ENCODE data around the gene LTBP2.

GRCh38 chr14:74609721-74610120 lies 2.3 kb downstream of the LTBP2 start:
- TF ChIP-seq POLR2AphosphoS5 (IDR thresholded peaks at IDR 0.05) (no peak), SMC3 (conservative IDR thresholded peaks at IDR 0.05; ENCODE audit: poor library complexity) (no peak), EZH2 (IDR thresholded peaks at IDR 0.05; ENCODE audit: borderline replicate concordance, insufficient read depth, low read length, poor library complexity, severe bottlenecking) (no peak)
- TF ChIP-seq, protein P1, sequence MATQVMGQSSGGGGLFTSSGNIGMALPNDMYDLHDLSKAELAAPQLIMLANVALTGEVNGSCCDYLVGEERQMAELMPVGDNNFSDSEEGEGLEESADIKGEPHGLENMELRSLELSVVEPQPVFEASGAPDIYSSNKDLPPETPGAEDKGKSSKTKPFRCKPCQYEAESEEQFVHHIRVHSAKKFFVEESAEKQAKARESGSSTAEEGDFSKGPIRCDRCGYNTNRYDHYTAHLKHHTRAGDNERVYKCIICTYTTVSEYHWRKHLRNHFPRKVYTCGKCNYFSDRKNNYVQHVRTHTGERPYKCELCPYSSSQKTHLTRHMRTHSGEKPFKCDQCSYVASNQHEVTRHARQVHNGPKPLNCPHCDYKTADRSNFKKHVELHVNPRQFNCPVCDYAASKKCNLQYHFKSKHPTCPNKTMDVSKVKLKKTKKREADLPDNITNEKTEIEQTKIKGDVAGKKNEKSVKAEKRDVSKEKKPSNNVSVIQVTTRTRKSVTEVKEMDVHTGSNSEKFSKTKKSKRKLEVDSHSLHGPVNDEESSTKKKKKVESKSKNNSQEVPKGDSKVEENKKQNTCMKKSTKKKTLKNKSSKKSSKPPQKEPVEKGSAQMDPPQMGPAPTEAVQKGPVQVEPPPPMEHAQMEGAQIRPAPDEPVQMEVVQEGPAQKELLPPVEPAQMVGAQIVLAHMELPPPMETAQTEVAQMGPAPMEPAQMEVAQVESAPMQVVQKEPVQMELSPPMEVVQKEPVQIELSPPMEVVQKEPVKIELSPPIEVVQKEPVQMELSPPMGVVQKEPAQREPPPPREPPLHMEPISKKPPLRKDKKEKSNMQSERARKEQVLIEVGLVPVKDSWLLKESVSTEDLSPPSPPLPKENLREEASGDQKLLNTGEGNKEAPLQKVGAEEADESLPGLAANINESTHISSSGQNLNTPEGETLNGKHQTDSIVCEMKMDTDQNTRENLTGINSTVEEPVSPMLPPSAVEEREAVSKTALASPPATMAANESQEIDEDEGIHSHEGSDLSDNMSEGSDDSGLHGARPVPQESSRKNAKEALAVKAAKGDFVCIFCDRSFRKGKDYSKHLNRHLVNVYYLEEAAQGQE (IDR thresholded peaks at IDR 0.05; ENCODE audit: borderline replicate concordance), result no peak
- TF ChIP-seq, protein P2, sequence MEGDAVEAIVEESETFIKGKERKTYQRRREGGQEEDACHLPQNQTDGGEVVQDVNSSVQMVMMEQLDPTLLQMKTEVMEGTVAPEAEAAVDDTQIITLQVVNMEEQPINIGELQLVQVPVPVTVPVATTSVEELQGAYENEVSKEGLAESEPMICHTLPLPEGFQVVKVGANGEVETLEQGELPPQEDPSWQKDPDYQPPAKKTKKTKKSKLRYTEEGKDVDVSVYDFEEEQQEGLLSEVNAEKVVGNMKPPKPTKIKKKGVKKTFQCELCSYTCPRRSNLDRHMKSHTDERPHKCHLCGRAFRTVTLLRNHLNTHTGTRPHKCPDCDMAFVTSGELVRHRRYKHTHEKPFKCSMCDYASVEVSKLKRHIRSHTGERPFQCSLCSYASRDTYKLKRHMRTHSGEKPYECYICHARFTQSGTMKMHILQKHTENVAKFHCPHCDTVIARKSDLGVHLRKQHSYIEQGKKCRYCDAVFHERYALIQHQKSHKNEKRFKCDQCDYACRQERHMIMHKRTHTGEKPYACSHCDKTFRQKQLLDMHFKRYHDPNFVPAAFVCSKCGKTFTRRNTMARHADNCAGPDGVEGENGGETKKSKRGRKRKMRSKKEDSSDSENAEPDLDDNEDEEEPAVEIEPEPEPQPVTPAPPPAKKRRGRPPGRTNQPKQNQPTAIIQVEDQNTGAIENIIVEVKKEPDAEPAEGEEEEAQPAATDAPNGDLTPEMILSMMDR (IDR thresholded peaks at IDR 0.05; ENCODE audit: poor library complexity, severe bottlenecking), result no peak

Measured in neural cell (in vitro differentiated cells).